ENCODE measurements around the gene SLC51B.

Gene SLC51B

GRCh38 chr15:65029736-65030208, 15.4 kb upstream of the SLC51B start:
- no peak for TF ChIP-seq CTCF (IDR thresholded peaks at IDR 0.05; ENCODE audit: insufficient read depth, low read length, missing control alignments)
- no peak for DNase-seq (ENCODE audit: low read depth, low spot score)
- peak overlapping the region; percentile 83 for H3K4me3 ChIP-seq (ENCODE audit: low read depth, low read length)
- ChIA-PET POLR2A (no interaction called here), CTCF (interaction anchor here (1.1 to 2.8 kb wide), 4 partner anchors 10 to 55 kb away, joined by 3 to 12 read pairs (median 6); no protein-coding TSS in a partner anchor)

GRCh38 chr15:65032801-65033537, 12.2 kb upstream of the SLC51B start:
- DNase-seq (ENCODE audit: low read depth, low spot score), result no peak
- peak; percentile 83 for TF ChIP-seq CTCF (IDR thresholded peaks at IDR 0.05; ENCODE audit: insufficient read depth, low read length, missing control alignments)
- POLR2A ChIA-PET, result no interaction called here
- CTCF ChIA-PET, result interaction anchor here (0.6 to 4.9 kb wide), 25 partner anchors 7 to 346 kb away, joined by 3 to 81 read pairs (median 5); partner anchors contain the start of genes KBTBD13, PARP16, PDCD7 and SLC51B
- H3K4me3 ChIP-seq (ENCODE audit: low read depth, low read length), result no peak overlapping the region

GRCh38 chr15:65033659-65034269, 11.4 kb upstream of the SLC51B start:
- ChIA-PET CTCF (interaction anchor here (0.6 to 4.9 kb wide), 37 partner anchors 8 to 527 kb away, joined by 3 to 81 read pairs (median 4); partner anchors contain the start of genes KBTBD13, PARP16, PDCD7 and SLC51B), POLR2A (no interaction called here)
- no peak for DNase-seq (ENCODE audit: low read depth, low spot score)
- no peak overlapping the region for H3K4me3 ChIP-seq (ENCODE audit: low read depth, low read length)
- TF ChIP-seq CTCF (IDR thresholded peaks at IDR 0.05; ENCODE audit: insufficient read depth, low read length, missing control alignments), result peak; percentile 51

GRCh38 chr15:65034719-65035118, 10.5 kb upstream of the SLC51B start:
- TF ChIP-seq CTCF (IDR thresholded peaks at IDR 0.05; ENCODE audit: insufficient read depth, low read length, missing control alignments), result no peak
- DNase-seq (ENCODE audit: low read depth, low spot score), result no peak
- ChIA-PET POLR2A (no interaction called here), CTCF (interaction anchor here (1.0 to 4.9 kb wide), 16 partner anchors 9 to 304 kb away, joined by 3 to 81 read pairs (median 8); partner anchors contain the start of genes KBTBD13, PDCD7 and SLC51B)
- no peak overlapping the region for H3K4me3 ChIP-seq (ENCODE audit: low read depth, low read length)

GRCh38 chr15:65037309-65037708, 7.9 kb upstream of the SLC51B start:
- no peak for DNase-seq (ENCODE audit: low read depth, low spot score)
- TF ChIP-seq CTCF (IDR thresholded peaks at IDR 0.05; ENCODE audit: insufficient read depth, low read length, missing control alignments), result no peak
- POLR2A ChIA-PET, result no interaction called here
- CTCF ChIA-PET, result interaction anchor here (0.7 kb wide), 1 partner anchor 29 kb away, joined by 3 read pairs; no protein-coding TSS in a partner anchor
- H3K4me3 ChIP-seq (ENCODE audit: low read depth, low read length), result no peak overlapping the region

- ChIA-PET CTCF (interaction anchor here (1.3 to 2.2 kb wide), 4 partner anchors 14 to 63 kb away, joined by 5 to 15 read pairs (median 6); no protein-coding TSS in a partner anchor), POLR2A (no interaction called here)
- no peak for TF ChIP-seq CTCF (IDR thresholded peaks at IDR 0.05; ENCODE audit: insufficient read depth, low read length, missing control alignments)
- DNase-seq (ENCODE audit: low read depth, low spot score), result no peak
- H3K4me3 ChIP-seq (ENCODE audit: low read depth, low read length), result no peak overlapping the region
Measured at GRCh38 chr15:65038428-65038827, 6.8 kb upstream of the SLC51B start.

Data from AG04449 (cell line).